ENCODE data around the gene PPIL4. TPM values are rescaled to one million over a fixed set of nuclear protein-coding genes. Genes with fewer than 3 reads are reported as not detected.

PPIL4 gene
- total and polyA plus RNA-seq, 10 of the 15 experiments (the other 5 are each of a cell fraction or from before 2014, with no cell fraction given): 8.0 to 28.4 (median 24.3) TPM

- H3K79me2 ChIP-seq (ENCODE audit: control insufficient read depth, insufficient read depth, low read length): no peaks in the 10 kb centered on the region; the same call in 1 of the 2 replicates
- no peak overlapping the region for H3K9ac ChIP-seq (ENCODE audit: control insufficient read depth, insufficient read depth, low read length)
- in situ Hi-C loops (cut with MboI) (no loop called here), intact Hi-C loops (cut with micrococcal nuclease; ENCODE audit: unreplicated experiment) (no loop called here)
- ChIA-PET RAD21 (ENCODE audit: unreplicated experiment) (no interaction called here), CTCF (no interaction called here), POLR2A (interaction anchor here (0.6 to 0.7 kb wide), 4 partner anchors 20 to 1742 kb away, joined by 4 to 5 read pairs (median 4); no protein-coding TSS in a partner anchor), SMC1A (ENCODE audit: uncharacterized antibody, unreplicated experiment) (interaction anchor here (0.9 to 2.3 kb wide), 3 partner anchors 9 to 62 kb away, joined by 3 to 6 read pairs (median 3); no protein-coding TSS in a partner anchor)
- TF ChIP-seq CBFB (IDR thresholded peaks at IDR 0.05; ENCODE audit: low read depth): no peak
- no peak for TF ChIP-seq HDAC6 (IDR thresholded peaks at IDR 0.05; ENCODE audit: unreplicated experiment)
- TF ChIP-seq RCOR1 (conservative IDR thresholded peaks at IDR 0.05; ENCODE audit: low read depth, low read length): no peak
- no peak for TF ChIP-seq DPF2 (IDR thresholded peaks at IDR 0.05)
- TF ChIP-seq CBX3 (IDR thresholded peaks at IDR 0.05; ENCODE audit: borderline replicate concordance, low read depth): no peak
- TF ChIP-seq, protein P1, sequence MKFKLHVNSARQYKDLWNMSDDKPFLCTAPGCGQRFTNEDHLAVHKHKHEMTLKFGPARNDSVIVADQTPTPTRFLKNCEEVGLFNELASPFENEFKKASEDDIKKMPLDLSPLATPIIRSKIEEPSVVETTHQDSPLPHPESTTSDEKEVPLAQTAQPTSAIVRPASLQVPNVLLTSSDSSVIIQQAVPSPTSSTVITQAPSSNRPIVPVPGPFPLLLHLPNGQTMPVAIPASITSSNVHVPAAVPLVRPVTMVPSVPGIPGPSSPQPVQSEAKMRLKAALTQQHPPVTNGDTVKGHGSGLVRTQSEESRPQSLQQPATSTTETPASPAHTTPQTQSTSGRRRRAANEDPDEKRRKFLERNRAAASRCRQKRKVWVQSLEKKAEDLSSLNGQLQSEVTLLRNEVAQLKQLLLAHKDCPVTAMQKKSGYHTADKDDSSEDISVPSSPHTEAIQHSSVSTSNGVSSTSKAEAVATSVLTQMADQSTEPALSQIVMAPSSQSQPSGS (IDR thresholded peaks at IDR 0.05; ENCODE audit: low read length): no peak
- no peak for TF ChIP-seq PML (IDR thresholded peaks at IDR 0.05; ENCODE audit: low read length)
- TF ChIP-seq SMC3 (IDR thresholded peaks at IDR 0.05; ENCODE audit: borderline replicate concordance, low read length): no peak
- TF ChIP-seq BCL11A (IDR thresholded peaks at IDR 0.05; ENCODE audit: low read depth, low read length): no peak
- TF ChIP-seq TCF7 (IDR thresholded peaks at IDR 0.05; ENCODE audit: borderline replicate concordance): no peak
- no peak for TF ChIP-seq ZNF384 (IDR thresholded peaks at IDR 0.05; ENCODE audit: borderline replicate concordance, low read depth, low read length)
- no peak for TF ChIP-seq PBX3 (IDR thresholded peaks at IDR 0.05; ENCODE audit: insufficient replicate concordance, low read depth, low read length)
- TF ChIP-seq FOXK2 (IDR thresholded peaks at IDR 0.05): no peak
- no peak for TF ChIP-seq NRF1 (conservative IDR thresholded peaks at IDR 0.05; ENCODE audit: low read depth, low read length)
- TF ChIP-seq EP300 (IDR thresholded peaks at IDR 0.05; ENCODE audit: borderline replicate concordance in 1 of 2, control insufficient read depth in 1 of 2, low read depth in 2 of 2, low read length in 2 of 2): no peak
- no peak for TF ChIP-seq RUNX3 (IDR thresholded peaks at IDR 0.05; ENCODE audit: low read length)
- no peak for TF ChIP-seq SPI1 (IDR thresholded peaks at IDR 0.05; ENCODE audit: borderline replicate concordance, insufficient read depth, low read depth, low read length)
- TF ChIP-seq NFYA (IDR thresholded peaks at IDR 0.05; ENCODE audit: borderline replicate concordance, low read depth, low read length): no peak
- TF ChIP-seq IRF4 (IDR thresholded peaks at IDR 0.05; ENCODE audit: low read depth, low read length): no peak
- TF ChIP-seq MEF2A (IDR thresholded peaks at IDR 0.05; ENCODE audit: insufficient read depth, low read depth, low read length): no peak
- ATAC-seq: no peak
- no peak for FAIRE-seq
- H3K4me2 ChIP-seq (ENCODE audit: control insufficient read depth, insufficient read depth): no peak overlapping the region
- 91% methylated on average over 11 of the region's 11 CpGs for WGBS (ENCODE audit: insufficient coverage, insufficient replicate concordance, low lambda C conversion rate, missing lambda C conversion rate)
- H3K4me1 ChIP-seq (ENCODE audit: control insufficient read depth, insufficient read depth, low read length): no peaks in the 10 kb centered on the region
- no peak overlapping the region for H2AFZ ChIP-seq (ENCODE audit: control insufficient read depth, low read depth, low read length)
- no peaks in the 10 kb centered on the region for H4K20me1 ChIP-seq (ENCODE audit: control insufficient read depth, insufficient read depth)
- no TSS peak for BruUV-seq (replicated peaks)
- H3K4me3 ChIP-seq: no peak overlapping the region
- no peaks in the 10 kb centered on the region for H3K27me3 ChIP-seq (replicated peaks in 1 of 2; ENCODE audit: control insufficient read depth in 2 of 2, insufficient read depth in 2 of 2, low read length in 1 of 2)
- H3K36me3 ChIP-seq (ENCODE audit: control insufficient read depth in 2 of 2, insufficient read depth in 2 of 2, low read length in 1 of 2): peaks cover 14 to 29% of the 10 kb centered on the region in 2 experiments; a peak in 3 of 4 replicates
- no peak overlapping the region for H3K27ac ChIP-seq (ENCODE audit: control insufficient read depth, insufficient read depth)
- no peaks in the 10 kb centered on the region; the same call in 2 of the 3 replicates for H3K9me3 ChIP-seq (replicated peaks; ENCODE audit: control insufficient read depth, insufficient read depth, low read length)
- DNase-seq (ENCODE audit: low read depth, low spot score): no peak
Measured at GRCh38 chr6:149455031-149455732, 90.7 kb downstream of the PPIL4 start.
